H1 (cell line): ENCODE data around the gene GADL1. TPM values are rescaled to one million over a fixed set of nuclear protein-coding genes. Genes with fewer than 3 reads are reported as not detected.

ENCODE experiments used
- CTCF ChIA-PET: fragments of 300-600 bp; sonication (Branson Sonifier 250); formaldehyde crosslinking; loops from one replicate; lab custom pipeline; 2021; ENCODE audit not compliant: partially characterized antibody; lab: Charles Lee
- POLR2A ChIA-PET: fragments of 300-600 bp; sonication (Branson Sonifier 250); formaldehyde crosslinking; loops from one replicate; lab custom pipeline; 2021; ENCODE audit warnings: inconsistent platforms; ENCODE audit not compliant: partially characterized antibody; lab: Charles Lee
- DNase-seq, 2 experiments: peaks; one replicate each; pipeline versions ENCODE4 v3.0.0 to v3.0.0-alpha.2; 2010 to 2022; ENCODE audit warnings: low spot score in 2 of 2, low read depth in 1 of 2, mixed read lengths in 1 of 2
- FAIRE-seq: peaks from 2 replicates; lab custom pipeline; 2011; peaks lifted over from hg19 to GRCh38; lab: Jason Lieb, UNC
- H2AFZ ChIP-seq: 2 replicates; pipeline ENCODE4 v1.8.1; 2012; ENCODE audit warnings: low read length, inconsistent platforms
- H2AK5ac ChIP-seq: 2 replicates; pipeline ENCODE4 v1.6.1; 2013; ENCODE audit warnings: low read depth, low read length
- H2BK120ac ChIP-seq: replicated peaks from 2 replicates; pipeline ENCODE3; 2013; ENCODE audit warnings: low read depth, low read length, inconsistent platforms
- H2BK12ac ChIP-seq: 2 replicates; pipeline ENCODE4 v1.6.1; 2013; ENCODE audit warnings: low read depth, low read length
- H2BK15ac ChIP-seq: 2 replicates; pipeline ENCODE4 v1.6.1; 2013; ENCODE audit warnings: low read length
- H2BK20ac ChIP-seq: 2 replicates; pipeline ENCODE4 v1.6.1; 2013; ENCODE audit warnings: low read length
- H2BK5ac ChIP-seq: 2 replicates; pipeline ENCODE4 v1.6.1; 2013; ENCODE audit warnings: low read depth, low read length
- H3K14ac ChIP-seq: 2 replicates; pipeline ENCODE4 v1.6.1; 2013; ENCODE audit warnings: inconsistent platforms; ENCODE audit not compliant: insufficient read length
- H3K18ac ChIP-seq: 2 replicates; pipeline ENCODE4 v1.6.1; 2013; ENCODE audit warnings: low read length; ENCODE audit errors: extremely low read depth
- H3K23ac ChIP-seq: 2 replicates; pipeline ENCODE4 v1.6.1; 2013; ENCODE audit warnings: inconsistent platforms; ENCODE audit not compliant: insufficient read length
- H3K23me2 ChIP-seq: 2 replicates; pipeline ENCODE4 v1.6.1; 2013; ENCODE audit warnings: low read depth, low read length
- H3K27ac ChIP-seq: 2 replicates; pipeline ENCODE4 v1.6.1; 2011; ENCODE audit warnings: low read depth, low read length, inconsistent platforms
- H3K27me3 ChIP-seq, 4 experiments: replicated peaks in 1 of 4; 1 replicate in 1 of 4; 2 replicates in 3 of 4; pipeline versions ENCODE4 v1.6.1 to v1.8.1; 2011 to 2013; ENCODE audit warnings: low read length in 3 of 4, mild to moderate bottlenecking in 3 of 4, inconsistent platforms in 2 of 4, mixed read lengths in 2 of 4, moderate library complexity in 1 of 4; ENCODE audit not compliant: control insufficient read depth in 3 of 4, insufficient read depth in 3 of 4; ENCODE audit errors: extremely low read depth in 1 of 4
- H3K36me3 ChIP-seq, 4 experiments: 2 replicates each; pipeline versions ENCODE4 v1.6.1 to v1.8.1; 2011 to 2013; ENCODE audit warnings: mild to moderate bottlenecking in 4 of 4, low read length in 3 of 4, moderate library complexity in 2 of 4, control low read depth in 1 of 4, inconsistent platforms in 1 of 4; ENCODE audit not compliant: insufficient read depth in 4 of 4, control insufficient read depth in 2 of 4
- H3K4ac ChIP-seq: replicated peaks from 2 replicates; pipeline ENCODE3; 2013; ENCODE audit warnings: low read length, low read depth, mixed read lengths, inconsistent platforms; ENCODE audit not compliant: insufficient read length
- H3K4me1 ChIP-seq, 4 experiments: replicated peaks in 1 of 4; 1 replicate in 1 of 4; 2 replicates in 3 of 4; pipeline versions ENCODE4 v1.6.1 to v1.8.1; 2011 to 2013; ENCODE audit warnings: low read length in 3 of 4, inconsistent platforms in 2 of 4, mixed read lengths in 1 of 4; ENCODE audit not compliant: insufficient read depth in 4 of 4, control insufficient read depth in 3 of 4
- H3K4me2 ChIP-seq, 2 experiments: 2 replicates each; pipeline versions ENCODE4 v1.6.1 to v1.8.1; 2011 to 2013; ENCODE audit warnings: low read depth in 2 of 2, low read length in 2 of 2, control low read depth in 1 of 2, inconsistent platforms in 1 of 2, mild to moderate bottlenecking in 1 of 2; ENCODE audit not compliant: insufficient read depth in 1 of 2
- H3K4me3 ChIP-seq, 4 experiments: fragments of 200-600, 300-600 bp in 1 of 4; sonication (generic), shearing (Covaris generic), sonication (Bioruptor Twin) in 1 of 4; 2 replicates each; pipeline versions ENCODE4 v1.5.1 to v1.8.1; 2011 to 2016; ENCODE audit warnings: low read length in 4 of 4, low read depth in 3 of 4, control low read depth in 2 of 4, inconsistent platforms in 2 of 4, mild to moderate bottlenecking in 2 of 4, mixed read lengths in 1 of 4, moderate library complexity in 1 of 4; ENCODE audit not compliant: insufficient read depth in 2 of 4; ENCODE audit errors: extremely low read depth in 1 of 4
- H3K56ac ChIP-seq: replicated peaks from 2 replicates; pipeline ENCODE3; 2013; ENCODE audit warnings: low read depth, mild to moderate bottlenecking, mixed read lengths, low read length, inconsistent platforms; ENCODE audit not compliant: insufficient read length
- H3K79me1 ChIP-seq: 2 replicates; pipeline ENCODE4 v1.6.1; 2013; ENCODE audit warnings: low read depth, low read length, control low read depth
- H3K79me2 ChIP-seq, 2 experiments: 2 replicates each; pipeline versions ENCODE4 v1.6.1 to v1.8.1; 2012 to 2013; ENCODE audit warnings: low read length in 2 of 2, mild to moderate bottlenecking in 2 of 2, inconsistent platforms in 1 of 2; ENCODE audit not compliant: insufficient read depth in 2 of 2, control insufficient read depth in 1 of 2
- H3K9ac ChIP-seq, 4 experiments: replicated peaks in 1 of 4; 1 replicate in 1 of 4; 2 replicates in 3 of 4; pipeline versions ENCODE4 v1.6.1 to v1.8.1; 2011 to 2013; ENCODE audit warnings: low read depth in 3 of 4, low read length in 3 of 4, control low read depth in 2 of 4, mild to moderate bottlenecking in 2 of 4, moderate library complexity in 2 of 4, inconsistent platforms in 1 of 4; ENCODE audit errors: extremely low read depth in 1 of 4
- H3K9me3 ChIP-seq, 2 experiments: 2 replicates each; pipeline versions ENCODE4 v1.6.1 to v1.8.1; 2012 to 2013; ENCODE audit warnings: mild to moderate bottlenecking in 2 of 2, moderate library complexity in 2 of 2, control low read depth in 1 of 2, inconsistent platforms in 1 of 2, low read depth in 1 of 2, low read length in 1 of 2, mixed read lengths in 1 of 2; ENCODE audit not compliant: insufficient read depth in 2 of 2
- H4K20me1 ChIP-seq, 2 experiments: replicated peaks in 1 of 2; 2 replicates each; pipeline versions ENCODE3 to v1.8.1; 2011 to 2013; ENCODE audit warnings: inconsistent platforms in 2 of 2, low read length in 2 of 2, mild to moderate bottlenecking in 1 of 2; ENCODE audit not compliant: insufficient read depth in 2 of 2, control insufficient read depth in 1 of 2
- H4K5ac ChIP-seq: 2 replicates; pipeline ENCODE4 v1.6.1; 2013; ENCODE audit warnings: low read length, low read depth, mixed read lengths, inconsistent platforms; ENCODE audit not compliant: insufficient read length
- H4K8ac ChIP-seq: 2 replicates; pipeline ENCODE4 v1.8.0; 2013; ENCODE audit warnings: mild to moderate bottlenecking, moderate library complexity, low read length, inconsistent platforms; ENCODE audit not compliant: insufficient read depth; ENCODE audit errors: extremely low read depth
- H4K91ac ChIP-seq: replicated peaks from 2 replicates; pipeline ENCODE3; 2013; ENCODE audit warnings: low read length, mixed read lengths, inconsistent platforms; ENCODE audit not compliant: insufficient read length
- ATF3 ChIP-seq: IDR thresholded peaks from 2 replicates; pipeline ENCODE4 v1.6.1; 2011; ENCODE audit warnings: low read depth, mild to moderate bottlenecking, low read length; ENCODE audit not compliant: insufficient read depth
- BACH1 ChIP-seq: IDR thresholded peaks from 2 replicates; pipeline ENCODE4 v1.6.1; 2012; ENCODE audit warnings: low read length, improper control_type of control experiment
- BRCA1 ChIP-seq: IDR thresholded peaks from 2 replicates; pipeline ENCODE4 v1.6.1; 2012; ENCODE audit warnings: low read depth, low read length, improper control_type of control experiment
- CBX8 ChIP-seq: fragments of 300-800, 300-1000 bp; sonication (generic); IDR thresholded peaks from 2 replicates; pipeline ENCODE4 v1.7.1; 2016; ENCODE audit warnings: low read depth, low read length, borderline replicate concordance
- CHD1 ChIP-seq: IDR thresholded peaks from 2 replicates; pipeline ENCODE4 v1.6.1; 2012; ENCODE audit warnings: low read depth, low read length, improper control_type of control experiment
- CREB1 ChIP-seq: IDR thresholded peaks from 2 replicates; pipeline ENCODE4 v1.6.1; 2012; ENCODE audit warnings: inconsistent platforms
- EZH2 ChIP-seq: fragments of 200-600 bp; sonication (generic); IDR thresholded peaks from 2 replicates; pipeline ENCODE4 v1.7.1; 2012; ENCODE audit warnings: low read depth, mild to moderate bottlenecking, moderate library complexity, low read length, inconsistent platforms; ENCODE audit not compliant: severe bottlenecking
- MAFK ChIP-seq: IDR thresholded peaks from 2 replicates; pipeline ENCODE4 v1.6.1; 2012; ENCODE audit warnings: low read depth, mild to moderate bottlenecking, improper control_type of control experiment, low read length
- USF2 ChIP-seq: IDR thresholded peaks from 2 replicates; pipeline ENCODE4 v1.6.1; 2011; ENCODE audit warnings: low read length, improper control_type of control experiment
- WGBS, 2 experiments: shearing (Covaris generic) in 1 of 2; methylation state at CpG; one replicate each; pipeline versions ENCODE4 v1.1.6 to v1.1.7; 2013 to 2015; ENCODE audit warnings: low lambda C conversion rate in 2 of 2, mixed read lengths in 2 of 2, inconsistent platforms in 1 of 2, low coverage in 1 of 2, missing lambda C conversion rate in 1 of 2; ENCODE audit not compliant: insufficient replicate concordance in 2 of 2, insufficient coverage in 1 of 2, insufficient read length in 1 of 2; ENCODE audit errors: extremely low coverage in 1 of 2, missing lambda C conversion rate in 1 of 2; 5-methylcytosine and 5-hydroxymethylcytosine counted together
- polyA plus RNA-seq, 7 experiments: library from polyadenylated mRNA; depleted of rRNA in 3 of 7; stranded (reverse) in 5 of 7; unstranded in 2 of 7; fragments of >200 nt in 5 of 7; fragments of 200-250 nt in 2 of 7; gene quantifications; 1 replicate in 5 of 7; 2 replicates in 1 of 7; 4 replicates in 1 of 7; pipeline versions ENCODE4 v1.2.1 to v1.2.3, GENCODE V29; 2011 to 2013; ENCODE audit warnings: missing spikeins in 2 of 7, mixed read lengths in 2 of 7
- total RNA-seq: library from RNA; stranded (reverse); fragmentation: NEBNext Ultra II Directional; extraction: Animal tissue kit (Norgen Biotek cat#: 25700); gene quantifications from 2 replicates; pipeline ENCODE4 v1.2.1, GENCODE V29; 2021

GADL1 gene
- total and polyA plus RNA-seq, 2 of the 8 experiments (the other 6 are each of a cell fraction or from before 2014, with no cell fraction given), result 0.03 to 0.30 TPM

GRCh38 chr3:30750967-30751366 lies 143.5 kb downstream of the GADL1 start:
- Histone ChIP-seq H3K27me3 (no peaks in the 10 kb centered on the region), H3K9ac (no peak overlapping the region), H2BK12ac (no peak overlapping the region), H4K8ac (no peak overlapping the region), H3K23me2 (no peaks in the 10 kb centered on the region), H3K79me1 (no peaks in the 10 kb centered on the region), H3K9me3 (no peaks in the 10 kb centered on the region), H2AFZ (no peak overlapping the region), H2BK120ac (no peak overlapping the region), H3K4ac (no peak overlapping the region), H4K20me1 (no peaks in the 10 kb centered on the region), H2BK5ac (no peak overlapping the region), H3K4me1 (peaks cover 0 to 15% (median 1%) of the 10 kb centered on the region in 4 experiments; a peak in 2 of 7 replicates), H3K56ac (no peak overlapping the region), H3K27ac (no peak overlapping the region), H3K79me2 (no peaks in the 10 kb centered on the region), H3K14ac (no peak overlapping the region), H2BK15ac (no peak overlapping the region), H4K91ac (no peak overlapping the region), H2BK20ac (no peak overlapping the region; the same call in 1 of the 2 replicates), H3K4me3 (no peak overlapping the region; a peak in 1 of 8 replicates), H4K5ac (no peak overlapping the region), H3K18ac (no peak overlapping the region; the same call in 1 of the 2 replicates), H3K4me2 (no peak overlapping the region), H3K23ac (no peak overlapping the region), H3K36me3 (no peaks in the 10 kb centered on the region), H2AK5ac (no peak overlapping the region)
- 71% methylated on average over 7 of the region's 7 CpGs; no CpG with 5 or more reads in 1 of the 2 experiments for WGBS, 2 experiments
- FAIRE-seq (peak; percentile 83), DNase-seq (peak in 1 of 2 experiments; percentile 48)
- CTCF ChIA-PET, result interaction anchor here (0.6 to 3.9 kb wide), 16 partner anchors 17 to 738 kb away, joined by 3 to 25 read pairs (median 4); no protein-coding TSS in a partner anchor
- POLR2A ChIA-PET, result no interaction called here
- no peak for TF ChIP-seq CREB1
- TF ChIP-seq BACH1, result no peak
- no peak for TF ChIP-seq BRCA1
- TF ChIP-seq CBX8, result no peak
- no peak for TF ChIP-seq ATF3
- TF ChIP-seq CHD1, result no peak
- TF ChIP-seq MAFK, result no peak
- no peak for TF ChIP-seq EZH2
- TF ChIP-seq USF2, result no peak; the same call in 1 of the 2 replicates
